DOHH2 (cell line): ENCODE data around the gene SLC9A9.

Experiments used
- H3F3A ChIP-seq: fragments of 200-600 bp; sonication (generic), shearing (Covaris generic); 2 replicates; pipeline ENCODE4 v1.6.0; 2016; ENCODE audit warnings: antibody characterized with exemption, mild to moderate bottlenecking; ENCODE audit not compliant: control insufficient read depth, insufficient read depth
- H3K27ac ChIP-seq: fragments of 200-600 bp; sonication (generic); 2 replicates; pipeline ENCODE4 v1.5.1; 2014; ENCODE audit warnings: low read depth, mild to moderate bottlenecking, low read length, moderate library complexity
- H3K27me3 ChIP-seq: fragments of 200-600 bp; sonication (generic); 2 replicates; pipeline ENCODE4 v1.6.1; 2014; ENCODE audit warnings: mild to moderate bottlenecking, low read length, mixed read lengths; ENCODE audit not compliant: control insufficient read depth
- H3K36me3 ChIP-seq: fragments of 200-600 bp; sonication (generic); 2 replicates; pipeline ENCODE4 v1.6.1; 2014; ENCODE audit warnings: mild to moderate bottlenecking, low read length, moderate library complexity, mixed read lengths; ENCODE audit not compliant: control insufficient read depth
- H3K4me1 ChIP-seq: fragments of 200-600 bp; sonication (generic); 2 replicates; pipeline ENCODE4 v1.6.1; 2014; ENCODE audit warnings: mild to moderate bottlenecking, low read length, mixed read lengths; ENCODE audit not compliant: control insufficient read depth
- H3K4me2 ChIP-seq: fragments of 200-600 bp; sonication (generic); 2 replicates; pipeline ENCODE4 v1.6.0; 2014; ENCODE audit warnings: mild to moderate bottlenecking, low read length, moderate library complexity
- H3K4me3 ChIP-seq: fragments of 200-600 bp; sonication (generic); 2 replicates; pipeline ENCODE4 v1.5.1; 2014; ENCODE audit warnings: mild to moderate bottlenecking, low read length, mixed read lengths
- H3K79me2 ChIP-seq: fragments of 200-600 bp; sonication (generic); 2 replicates; pipeline ENCODE4 v1.6.1; 2014; ENCODE audit warnings: mild to moderate bottlenecking, low read length, mixed read lengths; ENCODE audit not compliant: control insufficient read depth
- H3K9me2 ChIP-seq: fragments of 200-600 bp; sonication (generic); replicated peaks from 2 replicates; pipeline ENCODE4 v1.6.1; 2014; ENCODE audit warnings: mild to moderate bottlenecking, low read length, mixed read lengths; ENCODE audit not compliant: control insufficient read depth
- H3K9me3 ChIP-seq: fragments of 200-600 bp; sonication (generic); 2 replicates; pipeline ENCODE4 v1.6.1; 2014; ENCODE audit warnings: antibody characterized with exemption, low read length, mixed read lengths; ENCODE audit not compliant: control insufficient read depth, insufficient read depth
- H4K20me1 ChIP-seq: fragments of 200-600 bp; sonication (generic); 2 replicates; pipeline ENCODE4 v1.6.0; 2014; ENCODE audit warnings: low read depth, mild to moderate bottlenecking, antibody characterized with exemption, low read length, moderate library complexity; ENCODE audit not compliant: control insufficient read depth, insufficient read depth
- CTCF ChIP-seq: fragments of 200-600 bp; sonication (generic); IDR thresholded peaks from one replicate; pipeline ENCODE4 v1.5.1; 2014; ENCODE audit warnings: antibody characterized with exemption, mild to moderate bottlenecking, low read depth, low read length; ENCODE audit not compliant: poor library complexity, severe bottlenecking
- EZH2phosphoT487 ChIP-seq: fragments of 200-600 bp; sonication (generic); IDR thresholded peaks from 2 replicates; pipeline ENCODE4 v1.6.1; 2017; ENCODE audit warnings: borderline replicate concordance, mild to moderate bottlenecking, antibody characterized with exemption, low read length, moderate library complexity, mixed read lengths

SLC9A9 gene

GRCh38 chr3:143559296-143559695, 289.0 kb downstream of the SLC9A9 start:
- Histone ChIP-seq H3K27me3 (no peaks in the 10 kb centered on the region), H3F3A (no peaks in the 10 kb centered on the region), H3K4me2 (no peak overlapping the region), H3K9me2 (no peaks in the 10 kb centered on the region), H3K9me3 (no peaks in the 10 kb centered on the region), H3K4me3 (no peak overlapping the region), H3K36me3 (no peaks in the 10 kb centered on the region), H3K27ac (no peak overlapping the region), H3K4me1 (no peaks in the 10 kb centered on the region), H4K20me1 (no peaks in the 10 kb centered on the region), H3K79me2 (no peaks in the 10 kb centered on the region)
- TF ChIP-seq EZH2phosphoT487: no peak
- no peak for TF ChIP-seq CTCF

GRCh38 chr3:143552851-143553250, 295.4 kb downstream of the SLC9A9 start:
- H3K27me3 ChIP-seq: no peaks in the 10 kb centered on the region
- H3K4me1 ChIP-seq: no peaks in the 10 kb centered on the region
- H3F3A ChIP-seq: no peaks in the 10 kb centered on the region
- H4K20me1 ChIP-seq: no peaks in the 10 kb centered on the region
- H3K36me3 ChIP-seq: no peaks in the 10 kb centered on the region
- H3K4me2 ChIP-seq: no peak overlapping the region
- no peaks in the 10 kb centered on the region for H3K9me2 ChIP-seq
- TF ChIP-seq EZH2phosphoT487: no peak
- no peak for TF ChIP-seq CTCF
- no peaks in the 10 kb centered on the region for H3K79me2 ChIP-seq
- H3K4me3 ChIP-seq: no peak overlapping the region
- H3K9me3 ChIP-seq: no peaks in the 10 kb centered on the region
- no peak overlapping the region for H3K27ac ChIP-seq

GRCh38 chr3:143551761-143552160, 296.5 kb downstream of the SLC9A9 start:
- H3K4me3 ChIP-seq: no peak overlapping the region

More at GRCh38 chr3:143551761-143552160, 296.5 kb downstream of the SLC9A9 start:
- Histone ChIP-seq H3K36me3 (no peaks in the 10 kb centered on the region), H3K79me2 (no peaks in the 10 kb centered on the region), H3K9me3 (no peaks in the 10 kb centered on the region), H4K20me1 (no peaks in the 10 kb centered on the region), H3K9me2 (no peaks in the 10 kb centered on the region), H3F3A (no peaks in the 10 kb centered on the region), H3K4me2 (no peak overlapping the region), H3K4me1 (no peaks in the 10 kb centered on the region), H3K27ac (no peak overlapping the region), H3K27me3 (no peaks in the 10 kb centered on the region)
- TF ChIP-seq EZH2phosphoT487 (no peak), CTCF (no peak)
